Smooth muscle cell (in vitro differentiated cells): ENCODE measurements around the gene SNX9. TPM values are rescaled to one million over a fixed set of nuclear protein-coding genes. Genes with fewer than 3 reads are reported as not detected.

Source experiments
- DNase-seq: peaks from one replicate; lab custom pipeline; 2025; ENCODE audit not compliant: unreplicated experiment; lab: John Stamatoyannopoulos, UW
- H2AFZ ChIP-seq: fragments of 200-600 bp; sonication (generic); 2 replicates; pipeline ENCODE4 v1.6.0; 2016; ENCODE audit warnings: antibody characterized with exemption, low read depth, mild to moderate bottlenecking
- H3F3A ChIP-seq: fragments of 200-600 bp; sonication (generic); 2 replicates; pipeline ENCODE4 v1.6.0; 2017; ENCODE audit warnings: antibody characterized with exemption, low read depth
- H3K27ac ChIP-seq: fragments of 200-600 bp; sonication (generic); 2 replicates; pipeline ENCODE4 v1.5.1; 2016; ENCODE audit warnings: low read depth, mild to moderate bottlenecking
- H3K27me3 ChIP-seq: fragments of 200-600 bp; sonication (generic); 2 replicates; pipeline ENCODE4 v1.6.1; 2016; ENCODE audit warnings: low read depth, mild to moderate bottlenecking
- H3K36me3 ChIP-seq: fragments of 200-600 bp; sonication (generic); 2 replicates; pipeline ENCODE4 v1.5.1; 2016; ENCODE audit warnings: low read depth
- H3K4me1 ChIP-seq: fragments of 200-600 bp; sonication (generic); 2 replicates; pipeline ENCODE4 v1.5.1; 2016; ENCODE audit warnings: low read depth
- H3K4me2 ChIP-seq: fragments of 200-600 bp; sonication (generic); 2 replicates; pipeline ENCODE4 v1.6.0; 2016; ENCODE audit warnings: mild to moderate bottlenecking
- H3K4me3 ChIP-seq: fragments of 200-600 bp; sonication (generic); 2 replicates; pipeline ENCODE4 v1.5.1; 2016; ENCODE audit warnings: mild to moderate bottlenecking
- H3K79me2 ChIP-seq: fragments of 200-600 bp; sonication (generic); 2 replicates; pipeline ENCODE4 v1.6.0; 2016; ENCODE audit warnings: low read depth, mild to moderate bottlenecking
- H3K9ac ChIP-seq: fragments of 200-600 bp; sonication (generic); 2 replicates; pipeline ENCODE4 v1.6.0; 2016; ENCODE audit warnings: low read depth
- H3K9me3 ChIP-seq: fragments of 200-600 bp; sonication (generic); replicated peaks from 2 replicates; pipeline ENCODE4 v1.5.1; 2016; ENCODE audit warnings: low read depth
- H4K20me1 ChIP-seq: fragments of 200-600 bp; sonication (generic); 2 replicates; pipeline ENCODE4 v1.6.0; 2016; ENCODE audit warnings: low read depth
- WGBS: methylation state at CpG from one replicate; pipeline ENCODE4 v1.1.7; 2016; ENCODE audit warnings: low lambda C conversion rate; 5-methylcytosine and 5-hydroxymethylcytosine counted together
- polyA plus RNA-seq: library from polyadenylated mRNA; unstranded; fragments of >200 nt; fragmentation: Nextera tagmentation; extraction: Ambion mirVana; gene quantifications from 2 replicates; pipeline ENCODE4 v1.2.1, GENCODE V29; 2016
- total RNA-seq: library from RNA; depleted of rRNA; stranded (reverse); fragments of >200 nt; gene quantifications from 2 replicates; pipeline ENCODE4 v1.2.3, GENCODE V29; 2014
- TF ChIP-seq, protein P1 (sequence below): fragments of 200-600 bp; sonication (generic); IDR thresholded peaks from 2 replicates; pipeline ENCODE4 v1.5.1; 2017; ENCODE audit warnings: borderline replicate concordance, mild to moderate bottlenecking, antibody characterized with exemption; ENCODE audit not compliant: insufficient read depth, poor library complexity, severe bottlenecking

The SNX9 gene
- total and polyA plus RNA-seq, 2 experiments from 2014 or later: 28.9 to 29.0 TPM

DNA sequence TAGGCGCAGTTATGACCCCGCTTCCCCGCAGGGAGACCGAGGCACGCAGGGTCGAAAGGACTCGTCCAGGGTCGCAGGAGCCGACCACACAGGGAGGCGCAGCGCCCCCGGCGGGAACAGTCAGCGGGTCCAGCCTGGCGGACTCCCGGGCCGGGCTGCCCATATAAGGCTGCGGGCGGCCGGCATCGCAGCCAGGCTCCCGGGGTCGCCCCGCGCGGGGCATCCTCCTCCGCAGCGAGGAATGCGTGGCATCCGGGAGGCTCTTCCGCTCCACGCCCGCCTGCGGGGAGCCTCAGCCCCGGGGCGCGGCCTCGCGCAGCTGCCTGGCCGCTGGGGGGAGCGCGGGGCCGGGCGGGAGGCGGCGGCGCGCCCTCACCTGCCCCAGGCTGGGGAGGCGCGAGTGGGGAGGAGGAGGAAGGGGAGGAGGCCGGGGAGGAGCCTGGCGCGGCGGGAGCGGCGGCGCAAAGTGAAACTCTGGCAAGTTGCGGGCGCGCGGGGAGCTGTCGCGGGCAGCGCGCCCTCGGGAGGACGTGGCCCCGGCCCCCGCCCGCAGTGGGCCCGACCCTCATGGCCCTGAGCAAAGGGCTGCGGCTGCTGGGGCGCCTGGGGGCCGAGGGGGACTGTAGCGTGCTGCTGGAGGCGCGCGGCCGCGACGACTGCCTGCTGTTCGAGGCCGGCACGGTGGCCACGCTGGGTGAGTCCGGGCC, 158.5 kb downstream of the SNX9 start, which contains the start of gene SYNJ2:
Gene SYNJ2, plus strand, starts transcription at position 469 of the 707 bp plus-strand sequence. Its CDS starts 99 bp downstream, at position 568.
- H3K4me3 ChIP-seq: peak within 1 kb of the TSS; percentile 97
- no peaks in the 10 kb centered on the region for H3K36me3 ChIP-seq
- under 1% methylated on average over 50 of the region's 86 CpGs for WGBS
- H3K27me3 ChIP-seq: no peaks in the 10 kb centered on the region
- H3K9ac ChIP-seq: peak within 1 kb of the TSS; percentile 95
- H2AFZ ChIP-seq: peak within 1 kb of the TSS; percentile 85
- peaks cover 13% of the 10 kb centered on the region for H3K4me1 ChIP-seq
- H3K79me2 ChIP-seq: peaks cover 42% of the 10 kb centered on the region
- H4K20me1 ChIP-seq: peaks cover 7% of the 10 kb centered on the region
- TF ChIP-seq, protein P1, sequence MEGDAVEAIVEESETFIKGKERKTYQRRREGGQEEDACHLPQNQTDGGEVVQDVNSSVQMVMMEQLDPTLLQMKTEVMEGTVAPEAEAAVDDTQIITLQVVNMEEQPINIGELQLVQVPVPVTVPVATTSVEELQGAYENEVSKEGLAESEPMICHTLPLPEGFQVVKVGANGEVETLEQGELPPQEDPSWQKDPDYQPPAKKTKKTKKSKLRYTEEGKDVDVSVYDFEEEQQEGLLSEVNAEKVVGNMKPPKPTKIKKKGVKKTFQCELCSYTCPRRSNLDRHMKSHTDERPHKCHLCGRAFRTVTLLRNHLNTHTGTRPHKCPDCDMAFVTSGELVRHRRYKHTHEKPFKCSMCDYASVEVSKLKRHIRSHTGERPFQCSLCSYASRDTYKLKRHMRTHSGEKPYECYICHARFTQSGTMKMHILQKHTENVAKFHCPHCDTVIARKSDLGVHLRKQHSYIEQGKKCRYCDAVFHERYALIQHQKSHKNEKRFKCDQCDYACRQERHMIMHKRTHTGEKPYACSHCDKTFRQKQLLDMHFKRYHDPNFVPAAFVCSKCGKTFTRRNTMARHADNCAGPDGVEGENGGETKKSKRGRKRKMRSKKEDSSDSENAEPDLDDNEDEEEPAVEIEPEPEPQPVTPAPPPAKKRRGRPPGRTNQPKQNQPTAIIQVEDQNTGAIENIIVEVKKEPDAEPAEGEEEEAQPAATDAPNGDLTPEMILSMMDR: peak; percentile 32
- H3K9me3 ChIP-seq: no peaks in the 10 kb centered on the region
- peak within 1 kb of the TSS; percentile 97 for H3K4me2 ChIP-seq
- H3F3A ChIP-seq: no peaks in the 10 kb centered on the region
- DNase-seq: peak; percentile 56
- peak within 1 kb of the TSS; percentile 52 for H3K27ac ChIP-seq

DNA sequence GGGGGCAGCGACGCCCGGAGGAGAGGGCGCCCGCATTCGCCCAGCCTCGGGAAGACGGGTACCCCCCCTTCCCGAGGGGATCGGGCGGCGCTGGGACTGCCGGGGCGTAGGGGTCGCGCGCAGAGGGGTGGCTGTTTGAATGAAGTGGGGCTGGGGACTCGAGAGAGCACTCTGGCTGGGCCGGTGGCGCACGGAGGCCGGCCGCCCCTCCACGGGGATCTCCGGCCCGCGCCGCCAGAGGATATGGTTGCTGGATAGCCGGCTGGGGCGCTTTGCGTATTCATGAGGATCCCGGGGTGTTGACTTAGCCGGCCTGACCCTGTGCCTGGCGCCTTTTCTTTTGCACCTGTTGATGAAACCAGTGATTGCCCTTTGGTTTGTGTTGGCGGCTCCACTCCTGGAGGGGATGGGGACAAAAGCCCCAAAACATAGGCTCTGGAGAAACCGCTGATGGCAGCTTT, 159.1 kb downstream of the SNX9 start:
- H2AFZ ChIP-seq: peak overlapping the region; percentile 40
- TF ChIP-seq, protein P1: no peak
- H3K4me1 ChIP-seq: peaks cover 13% of the 10 kb centered on the region
- H3K4me2 ChIP-seq: peak overlapping the region; percentile 97
- H3K9ac ChIP-seq: peak overlapping the region; percentile 95
- H3K9me3 ChIP-seq: no peaks in the 10 kb centered on the region
- H3K4me3 ChIP-seq: peak overlapping the region; percentile 97
- no peaks in the 10 kb centered on the region for H3K36me3 ChIP-seq
- no peaks in the 10 kb centered on the region for H3F3A ChIP-seq
- WGBS: 2% methylated on average over 29 of the region's 36 CpGs
- H3K79me2 ChIP-seq: peaks cover 47% of the 10 kb centered on the region
- DNase-seq: no peak
- H3K27ac ChIP-seq: peak overlapping the region; percentile 52
- H3K27me3 ChIP-seq: no peaks in the 10 kb centered on the region
- peaks cover 7% of the 10 kb centered on the region for H4K20me1 ChIP-seq

- DNase-seq: no peak
- H3K36me3 ChIP-seq: no peaks in the 10 kb centered on the region
- 62% methylated on average over 17 of the region's 17 CpGs for WGBS
- H3F3A ChIP-seq: no peaks in the 10 kb centered on the region
- peak overlapping the region; percentile 95 for H3K9ac ChIP-seq
- H3K79me2 ChIP-seq: peaks cover 54% of the 10 kb centered on the region
- TF ChIP-seq, protein P1: peak; percentile 12
- no peak overlapping the region for H2AFZ ChIP-seq
- H3K9me3 ChIP-seq: no peaks in the 10 kb centered on the region
- H3K4me2 ChIP-seq: peak overlapping the region; percentile 97
- peaks cover 7% of the 10 kb centered on the region for H4K20me1 ChIP-seq
- peak overlapping the region; percentile 97 for H3K4me3 ChIP-seq
- no peaks in the 10 kb centered on the region for H3K27me3 ChIP-seq
- H3K27ac ChIP-seq: no peak overlapping the region
- peaks cover 13% of the 10 kb centered on the region for H3K4me1 ChIP-seq
Measured at GRCh38 chr6:157982563-157983405, 159.7 kb downstream of the SNX9 start.
